GM13976 (cell line): ENCODE data around the gene FEV.

Source experiments
- DNase-seq: peaks from one replicate; pipeline ENCODE4 v3.0.0; 2012; ENCODE audit warnings: low spot score
- in situ Hi-C: fragments of 300-500 bp; cut with MboI; formaldehyde crosslinking; loops from one replicate; pipeline ENCODE4 v1.12.0; 2022; ENCODE audit warnings: low sequenced_read_pairs, mixed read lengths, inconsistent platforms; ENCODE audit not compliant: unreplicated experiment
- TF ChIP-seq, protein P1 (sequence below): IDR thresholded peaks from 2 replicates; pipeline ENCODE4 v1.5.1; 2012; ENCODE audit warnings: borderline replicate concordance, mild to moderate bottlenecking; ENCODE audit not compliant: insufficient read depth; ENCODE audit errors: extremely low read depth, missing control alignments, control extremely low read depth

The FEV gene

DNA sequence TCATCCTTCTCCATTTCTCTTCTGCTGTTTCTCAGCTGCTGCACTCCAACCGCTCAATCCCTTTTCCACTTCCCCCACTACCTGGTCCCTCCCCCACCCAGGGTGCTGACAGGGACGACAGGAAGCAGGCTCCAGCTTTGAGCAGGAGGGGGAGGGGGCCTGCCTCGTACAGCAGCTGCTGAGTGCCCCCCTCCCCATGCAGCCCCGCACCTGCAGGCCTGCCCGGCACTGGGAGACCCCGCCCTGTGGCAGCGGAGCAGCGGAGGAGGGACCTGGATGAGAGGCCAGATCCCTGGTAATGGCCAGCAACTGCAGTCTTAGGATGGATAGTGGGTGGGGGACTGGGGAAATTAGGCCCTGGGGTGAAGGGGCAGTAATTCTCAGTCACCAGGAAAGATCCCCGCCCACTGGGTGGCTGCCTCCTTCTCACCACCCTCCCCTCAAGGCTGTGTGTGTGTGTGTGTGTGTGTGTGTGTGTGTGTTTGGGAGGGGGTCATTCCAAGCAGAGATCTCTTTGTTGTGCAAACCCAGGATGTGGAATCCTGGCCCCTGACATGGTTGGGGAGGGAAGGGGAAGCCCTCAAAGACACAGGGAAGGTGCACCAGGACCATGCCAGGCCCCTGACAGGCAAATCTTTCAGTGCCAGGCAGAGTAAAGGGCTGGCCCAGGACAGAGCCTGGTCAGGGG is 15.0 kb upstream of the FEV start:
- DNase-seq: no peak
- in situ Hi-C loops: no loop called here
- TF ChIP-seq, protein P1, sequence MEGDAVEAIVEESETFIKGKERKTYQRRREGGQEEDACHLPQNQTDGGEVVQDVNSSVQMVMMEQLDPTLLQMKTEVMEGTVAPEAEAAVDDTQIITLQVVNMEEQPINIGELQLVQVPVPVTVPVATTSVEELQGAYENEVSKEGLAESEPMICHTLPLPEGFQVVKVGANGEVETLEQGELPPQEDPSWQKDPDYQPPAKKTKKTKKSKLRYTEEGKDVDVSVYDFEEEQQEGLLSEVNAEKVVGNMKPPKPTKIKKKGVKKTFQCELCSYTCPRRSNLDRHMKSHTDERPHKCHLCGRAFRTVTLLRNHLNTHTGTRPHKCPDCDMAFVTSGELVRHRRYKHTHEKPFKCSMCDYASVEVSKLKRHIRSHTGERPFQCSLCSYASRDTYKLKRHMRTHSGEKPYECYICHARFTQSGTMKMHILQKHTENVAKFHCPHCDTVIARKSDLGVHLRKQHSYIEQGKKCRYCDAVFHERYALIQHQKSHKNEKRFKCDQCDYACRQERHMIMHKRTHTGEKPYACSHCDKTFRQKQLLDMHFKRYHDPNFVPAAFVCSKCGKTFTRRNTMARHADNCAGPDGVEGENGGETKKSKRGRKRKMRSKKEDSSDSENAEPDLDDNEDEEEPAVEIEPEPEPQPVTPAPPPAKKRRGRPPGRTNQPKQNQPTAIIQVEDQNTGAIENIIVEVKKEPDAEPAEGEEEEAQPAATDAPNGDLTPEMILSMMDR: no peak

DNA sequence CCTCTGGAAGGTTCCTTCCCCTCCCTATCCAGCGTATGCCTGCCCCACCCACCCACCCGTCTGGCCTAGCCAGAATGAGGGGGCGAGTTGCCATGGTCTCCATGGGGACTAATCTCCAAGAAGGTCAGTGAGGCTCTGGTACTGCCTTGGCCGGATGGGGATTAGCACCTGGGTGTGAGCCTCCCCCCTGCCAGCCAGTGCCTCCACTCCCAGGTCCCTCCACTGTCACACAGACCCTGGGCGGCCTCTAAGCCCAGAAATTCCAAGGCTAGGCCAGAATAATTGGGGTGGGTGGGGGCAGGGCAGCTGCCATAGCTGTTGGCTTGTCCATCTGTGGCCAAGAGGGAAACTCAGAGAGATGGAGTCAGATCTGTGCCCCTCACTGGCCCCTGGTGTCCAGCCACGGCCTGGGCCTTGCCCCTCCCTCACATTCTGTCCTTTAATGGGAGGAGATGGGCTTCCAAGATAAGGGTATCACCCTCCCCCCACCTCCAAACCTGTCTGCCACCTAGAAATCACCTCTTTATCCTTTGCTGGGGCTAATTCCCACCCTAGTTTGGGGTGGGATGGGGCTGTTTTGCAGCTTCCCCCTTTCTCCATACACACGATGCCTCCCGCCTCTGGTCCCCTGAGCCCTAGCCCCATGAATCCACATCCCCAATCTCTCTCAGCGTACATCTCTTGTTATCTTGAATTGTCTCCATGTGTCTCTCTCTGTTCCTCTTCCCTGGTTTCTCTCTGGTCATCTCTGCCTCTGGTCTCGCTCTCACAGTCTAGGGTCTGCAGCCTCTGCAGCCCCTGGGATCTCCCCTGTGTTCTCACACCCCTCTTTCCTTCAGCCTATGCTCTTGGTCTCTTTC is 14.3 kb upstream of the FEV start:
- DNase-seq: no peak
- TF ChIP-seq, protein P1: no peak

DNA sequence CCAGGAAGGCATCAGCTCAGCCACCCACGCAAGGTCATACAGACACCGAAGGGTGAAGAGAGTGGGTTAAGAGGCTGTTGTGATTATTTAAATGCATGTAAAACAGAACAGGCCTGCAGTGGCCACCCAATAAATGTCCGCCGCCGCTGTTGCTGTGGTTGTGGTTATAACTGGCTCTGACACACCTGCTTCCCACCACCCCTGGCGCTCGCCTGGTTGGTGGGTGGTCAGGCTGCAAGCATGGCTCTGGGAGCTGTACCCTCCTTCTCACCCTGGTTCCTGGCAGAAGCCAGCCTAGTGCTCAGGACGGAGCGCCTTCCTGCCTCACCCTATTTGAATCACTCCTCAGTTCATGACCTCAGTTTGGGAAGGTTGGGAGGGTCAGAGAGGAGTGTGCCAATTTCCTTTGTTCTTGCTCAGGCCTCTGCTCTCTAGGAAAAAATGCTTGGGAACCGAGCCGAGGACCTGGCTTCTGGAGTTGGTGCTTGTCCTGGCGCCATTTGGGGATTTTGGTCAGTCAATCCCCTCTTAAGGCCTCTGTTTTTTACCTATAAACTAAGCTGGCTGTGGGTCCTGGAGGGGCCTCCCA is 13.5 kb upstream of the FEV start:
- in situ Hi-C loops: no loop called here
- no peak for DNase-seq
- TF ChIP-seq, protein P1: no peak

More for the DNA sequence above, 14.3 kb upstream of the FEV start:
- in situ Hi-C loops: no loop called here

DNA sequence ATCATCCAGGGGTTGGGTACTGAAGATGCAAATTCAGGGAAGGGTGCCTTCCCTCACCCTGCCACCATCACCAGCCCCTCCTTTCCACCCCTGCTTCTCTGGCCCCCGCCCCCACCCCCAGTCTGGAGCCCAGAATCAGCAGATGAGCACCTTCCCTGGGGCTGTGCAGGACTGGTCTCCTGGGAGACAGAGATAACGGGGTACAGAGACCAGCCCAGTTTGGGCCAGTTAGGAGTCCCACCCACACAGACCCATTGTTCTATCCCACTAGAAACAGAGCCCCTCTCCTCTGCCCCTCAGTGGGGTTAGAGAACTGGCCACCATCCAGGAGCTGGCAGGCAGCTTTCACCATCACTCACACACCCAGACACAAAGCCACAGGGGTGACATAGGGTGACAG is 12.7 kb upstream of the FEV start:
- in situ Hi-C loops: no loop called here
- TF ChIP-seq, protein P1: no peak
- no peak for DNase-seq

DNA sequence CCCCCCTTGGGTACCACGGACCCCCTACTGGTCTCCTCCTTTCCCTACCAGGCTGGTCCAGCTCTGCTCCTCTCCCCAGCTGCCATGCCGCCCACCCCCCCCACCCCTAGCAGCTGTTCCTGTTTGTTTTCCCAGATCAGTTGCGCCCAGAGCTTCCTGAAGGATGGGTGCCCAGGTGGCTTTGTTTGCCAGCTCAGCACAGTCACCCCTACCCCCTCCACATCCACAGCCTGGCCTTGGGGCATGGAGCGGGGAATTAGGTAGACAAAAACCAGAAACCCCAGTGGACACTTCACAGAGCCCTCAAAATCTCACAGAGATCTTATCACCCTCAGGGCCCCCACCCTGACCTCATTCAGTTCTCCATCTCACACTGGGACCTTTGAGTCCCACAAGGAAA is 12.0 kb upstream of the FEV start:
- TF ChIP-seq, protein P1: no peak
- in situ Hi-C loops: no loop called here
- DNase-seq: no peak

DNA sequence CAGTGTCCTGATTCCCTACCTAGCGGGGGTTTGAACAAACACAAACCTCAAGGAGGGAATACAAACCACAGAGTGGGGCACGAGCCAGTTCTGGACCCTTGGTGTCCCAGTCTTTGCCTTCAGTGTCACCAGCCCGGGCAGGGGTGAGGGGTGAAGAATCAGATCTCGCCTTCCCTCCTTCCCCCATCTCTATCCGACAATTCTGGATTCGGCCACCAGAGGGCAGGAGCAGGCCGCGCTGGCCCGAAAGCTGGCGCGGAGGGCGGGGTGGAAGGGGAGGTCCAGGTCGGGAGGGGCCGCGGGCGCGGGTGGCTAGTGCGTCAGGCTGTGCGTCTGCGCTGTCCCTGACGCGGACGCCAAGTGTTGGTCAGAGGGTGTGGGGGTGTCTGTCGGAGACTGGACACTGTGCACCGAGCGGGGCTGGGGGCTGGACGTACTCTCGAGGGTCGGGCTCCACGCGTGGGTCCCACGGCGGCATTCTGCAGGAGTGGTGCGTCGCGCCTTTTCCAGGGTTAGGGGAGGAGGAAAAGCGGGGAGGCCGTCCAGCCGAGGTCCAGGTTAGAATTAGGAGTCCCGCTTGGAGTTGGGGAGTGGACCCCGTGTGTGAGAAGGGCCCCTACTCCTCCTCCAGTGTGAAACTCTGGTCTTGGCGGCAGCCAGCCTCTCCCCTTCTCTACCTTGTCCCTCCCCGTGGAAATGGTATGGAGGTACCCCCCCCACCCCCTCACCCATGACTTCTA is 11.2 kb upstream of the FEV start:
- DNase-seq: peak; percentile 93
- in situ Hi-C loops: no loop called here
- TF ChIP-seq, protein P1: peak; percentile 93
